HG03575 (cell line): ENCODE measurements around the gene DACH2.
"Not testable (repeated sequence)": the region's sequence is repeated elsewhere in the genome, so short reads cannot be mapped to it uniquely, and the experiment has no call there.

Experiments
- ATAC-seq: cut with Tn5 transposase; IDR thresholded peaks from one replicate; pipeline ENCODE4 v1.9.1; 2021; ENCODE audit not compliant: unreplicated experiment, insufficient number of reproducible peaks, low FRiP score; ENCODE audit errors: extremely low read depth

Gene DACH2

GRCh38 chrX:86148024-86148511, at the start of gene DACH2:
DACH2 (plus strand) TSS chrX:86148451.
- ATAC-seq = peak; percentile 94

GRCh38 chrX:86102341-86102740, 45.9 kb upstream of the DACH2 start:
- ATAC-seq = no peak

- no peak for ATAC-seq
Measured at GRCh38 chrX:86103061-86103460, 45.2 kb upstream of the DACH2 start.

DNA sequence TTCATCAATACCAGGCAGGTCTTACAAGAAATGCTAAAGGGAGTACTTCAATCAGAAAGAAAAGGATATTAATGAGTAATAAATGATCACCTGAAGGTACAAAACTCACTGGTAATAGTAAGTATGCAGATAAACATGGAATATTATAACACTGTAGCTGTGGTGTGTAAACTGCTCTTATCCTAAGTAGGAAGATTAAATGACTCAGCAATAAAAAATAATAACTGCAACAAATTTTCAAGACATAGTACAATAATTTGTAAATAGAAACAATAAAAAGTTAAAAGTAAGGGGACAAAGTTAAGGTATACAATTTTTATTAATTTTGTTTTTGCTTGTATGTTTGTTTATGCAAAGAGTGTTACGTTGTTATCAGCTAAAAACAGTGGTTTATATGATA, 43.7 kb upstream of the DACH2 start:
- no peak for ATAC-seq

GRCh38 chrX:86121916-86122315, 26.3 kb upstream of the DACH2 start:
- ATAC-seq = no peak

- no peak for ATAC-seq
Measured at GRCh38 chrX:86133761-86134160, 14.5 kb upstream of the DACH2 start.

GRCh38 chrX:86137071-86137470, 11.2 kb upstream of the DACH2 start:
- ATAC-seq = no peak

DNA sequence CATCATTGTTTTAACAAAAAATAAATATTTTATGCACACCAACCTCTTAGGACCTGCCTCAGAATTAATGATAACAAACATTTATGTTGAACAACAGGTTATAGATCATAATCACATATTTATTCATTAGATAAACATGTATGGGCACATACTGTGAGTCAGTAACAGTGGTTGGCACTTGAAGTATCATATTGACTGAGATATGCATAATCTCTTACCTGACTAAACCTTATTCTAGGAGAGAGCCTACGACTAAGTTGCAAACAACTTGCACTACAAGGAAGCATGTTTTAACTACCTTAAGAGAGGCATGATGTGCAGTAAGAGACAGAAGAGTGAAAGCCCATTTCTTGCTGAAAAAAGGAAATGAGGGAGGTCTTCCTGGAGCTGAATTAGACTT, 6.5 kb upstream of the DACH2 start:
- ATAC-seq = no peak

- no peak for ATAC-seq
Measured at GRCh38 chrX:86146102-86146501, 2.1 kb upstream of the DACH2 start.

GRCh38 chrX:86148594-86148993, 343 bp downstream of the DACH2 start:
- no peak for ATAC-seq

GRCh38 chrX:86149119-86149518, 868 bp downstream of the DACH2 start:
- ATAC-seq = no peak

DNA sequence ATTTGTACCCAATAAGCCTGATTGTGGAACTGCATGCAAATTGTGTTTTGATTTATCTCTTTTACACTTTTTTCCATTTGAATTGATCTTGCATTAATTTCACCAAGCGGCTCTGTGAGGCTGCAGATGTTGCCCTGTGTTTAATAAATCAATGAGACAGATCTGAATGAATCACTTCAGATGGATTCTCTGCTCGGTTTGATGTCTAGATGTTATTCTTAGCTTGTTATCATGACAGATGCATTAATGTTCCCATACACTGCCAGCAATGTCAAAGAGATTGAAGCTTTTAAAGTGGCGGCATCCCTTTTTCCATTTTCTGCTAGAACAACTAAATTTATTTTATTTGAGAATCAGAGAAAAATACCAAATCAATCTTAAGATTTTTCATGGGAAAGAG, 6.3 kb downstream of the DACH2 start:
- ATAC-seq = no peak

GRCh38 chrX:86171366-86171765, 23.1 kb downstream of the DACH2 start:
- peak; percentile 61 for ATAC-seq

- ATAC-seq = no peak
Measured at GRCh38 chrX:86178906-86179305, 30.7 kb downstream of the DACH2 start.

- ATAC-seq = not testable (repeated sequence)
Measured at GRCh38 chrX:86181325-86181724, 33.1 kb downstream of the DACH2 start.

DNA sequence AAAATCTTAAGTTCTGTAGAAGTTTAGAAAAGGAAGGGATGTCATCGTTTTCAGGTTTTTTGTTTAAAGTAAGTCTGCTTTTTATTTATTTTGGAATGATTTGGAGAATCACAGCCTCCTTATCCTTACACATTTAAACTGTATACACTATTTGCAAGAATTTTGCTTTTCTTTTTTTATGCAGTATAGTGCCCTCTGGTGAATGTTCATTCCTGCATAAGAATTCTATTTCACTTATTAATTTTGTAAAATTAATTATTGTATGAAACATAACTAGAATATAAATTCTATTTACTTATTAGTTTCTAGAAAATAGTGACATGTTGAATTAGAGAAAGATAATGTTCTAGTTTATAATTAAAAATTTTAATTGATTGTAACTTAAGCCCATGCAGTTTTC, 44.6 kb downstream of the DACH2 start:
- ATAC-seq = no peak

DNA sequence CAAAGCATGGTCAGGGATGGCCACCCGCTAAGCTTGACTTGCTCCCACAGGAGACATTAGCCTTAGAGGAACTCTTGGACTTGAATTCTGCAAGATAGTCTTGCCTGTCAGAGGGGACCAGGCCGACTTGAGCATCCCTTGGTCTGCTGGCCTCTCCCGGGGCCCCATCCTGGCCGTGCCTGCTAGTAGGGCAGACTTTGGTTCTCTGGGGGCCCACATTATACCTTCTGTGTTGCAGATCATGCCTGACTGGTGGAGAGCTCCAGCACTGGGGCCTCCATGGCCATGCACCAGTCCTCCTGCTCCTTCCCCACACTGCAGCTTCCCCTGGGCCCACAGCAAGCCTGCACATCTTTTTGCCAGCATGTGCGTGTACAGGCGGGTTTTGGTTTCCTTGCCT, 46.5 kb downstream of the DACH2 start:
- no peak for ATAC-seq

DNA sequence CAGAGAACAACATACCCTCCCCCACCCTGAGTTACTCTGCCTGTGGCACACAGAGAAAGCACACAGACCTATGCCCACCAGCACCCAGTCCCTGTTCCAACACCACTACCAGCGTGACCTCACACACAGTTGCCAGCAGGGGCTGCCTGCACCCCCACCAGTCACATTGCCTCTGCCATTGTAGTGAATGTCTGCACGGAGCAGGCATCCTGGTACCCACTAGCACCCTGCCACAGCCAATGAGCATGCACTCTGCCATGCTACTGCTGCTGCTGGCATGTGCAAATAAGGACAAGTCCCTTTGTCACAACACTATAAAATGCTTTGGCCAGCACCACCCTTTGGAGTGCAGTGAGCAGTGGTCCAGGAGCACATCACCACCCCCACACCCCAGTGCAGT, 47.1 kb downstream of the DACH2 start:
- ATAC-seq = no peak

DNA sequence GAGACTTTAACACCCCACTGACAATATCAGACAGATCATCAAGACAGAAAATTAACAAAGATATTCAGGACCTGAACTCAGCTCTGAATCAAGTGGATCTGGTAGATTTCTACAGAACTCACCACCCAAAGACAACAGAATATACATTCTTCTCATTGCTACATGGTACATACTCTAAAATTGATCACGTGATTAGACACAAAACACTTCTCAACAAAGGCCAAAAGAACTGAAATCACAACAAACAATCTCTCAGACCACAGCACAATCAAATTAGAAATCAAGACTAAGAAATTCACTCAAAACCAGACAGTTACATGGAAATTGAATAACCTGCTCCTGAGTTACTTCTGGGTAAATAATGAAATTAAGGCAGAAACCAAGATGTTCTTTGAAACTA, 49.6 kb downstream of the DACH2 start:
- ATAC-seq = no peak

GRCh38 chrX:86210772-86211171, 62.5 kb downstream of the DACH2 start:
- no peak for ATAC-seq

DNA sequence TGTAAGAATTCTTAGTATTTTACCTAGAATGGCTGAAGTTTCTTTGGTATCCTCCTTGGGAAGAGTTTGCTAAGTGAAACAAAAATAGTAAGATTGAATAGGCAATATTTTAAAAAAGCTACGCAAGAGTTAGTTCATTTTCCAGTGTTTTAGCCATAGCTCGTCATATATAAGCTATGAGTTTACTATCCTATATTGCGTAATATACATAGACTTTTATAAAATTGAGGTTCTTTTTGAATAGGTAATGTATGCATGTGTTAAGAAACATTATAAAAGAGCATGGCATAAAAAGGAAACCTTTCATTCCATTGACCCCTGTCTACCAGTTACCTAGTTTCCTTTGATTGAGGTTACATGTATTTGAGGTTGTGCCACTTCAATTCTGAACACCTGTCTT, 67.0 kb downstream of the DACH2 start:
- ATAC-seq = no peak

- no peak for ATAC-seq
Measured at GRCh38 chrX:86237482-86237881, 89.2 kb downstream of the DACH2 start.
